K562 (cell line): ENCODE measurements around the gene TPSG1. TPM values are rescaled to one million over a fixed set of nuclear protein-coding genes. Genes with fewer than 3 reads are reported as not detected.

ENCODE experiments used
- ADNP ChIP-seq: fragments of 200-800 bp; sonication (Bioruptor generic); IDR thresholded peaks from 2 replicates; pipeline ENCODE4 v1.6.1; 2016; ENCODE audit warnings: missing genetic modification characterization, missing compliant biosample characterization
- ARID1B ChIP-seq: fragments of 450-650 bp; IDR thresholded peaks from 2 replicates; pipeline ENCODE4 v1.6.1; 2016; ENCODE audit warnings: antibody characterized with exemption, mild to moderate bottlenecking, inconsistent platforms
- E2F8 ChIP-seq: fragments of 450-650 bp; IDR thresholded peaks from 2 replicates; pipeline ENCODE4 v1.7.1; 2018; ENCODE audit warnings: mild to moderate bottlenecking, low read depth; ENCODE audit not compliant: partially characterized antibody
- FOXA3 ChIP-seq, 2 experiments: fragments of 450-650 bp in 1 of 2; sonication (generic) in 1 of 2; formaldehyde crosslinking; IDR thresholded peaks in 1 of 2; conservative IDR thresholded peaks in 1 of 2; 2 replicates each; pipeline versions ENCODE4 v1.4.0 to v1.8.0; 2020 to 2022; ENCODE audit warnings: mild to moderate bottlenecking in 2 of 2, missing genetic modification reagents in 1 of 2
- MAFG ChIP-seq: fragments of 450-650 bp; conservative IDR thresholded peaks from 2 replicates; pipeline ENCODE4 v1.6.1; 2016; ENCODE audit warnings: missing genetic modification characterization, missing compliant biosample characterization
- PHF20 ChIP-seq: fragments of 450-650 bp; IDR thresholded peaks from 2 replicates; pipeline ENCODE4 v1.6.1; 2018; ENCODE audit not compliant: partially characterized antibody
- PREB ChIP-seq: sonication (generic); formaldehyde crosslinking; IDR thresholded peaks from 2 replicates; pipeline ENCODE4 v1.8.1; 2023; ENCODE audit warnings: mild to moderate bottlenecking, missing genetic modification reagents
- RAD51 ChIP-seq: fragments of 450-650 bp; IDR thresholded peaks from 2 replicates; pipeline ENCODE4 v1.7.1; 2016; ENCODE audit warnings: low read depth, mild to moderate bottlenecking, borderline replicate concordance
- TRIM24 ChIP-seq, 2 experiments: fragments of 450-650 bp; IDR thresholded peaks; 2 replicates each; pipeline ENCODE4 v1.6.1; 2016
- ZBED1 ChIP-seq: IDR thresholded peaks from 2 replicates; pipeline ENCODE4 v1.6.1; 2014
- ZNF589 ChIP-seq: fragments of 200-800 bp; sonication (Bioruptor generic); IDR thresholded peaks from 2 replicates; pipeline ENCODE4 v1.6.1; 2016; ENCODE audit warnings: low read depth, missing genetic modification characterization, missing compliant biosample characterization
- polyA plus RNA-seq, 8 experiments: library from polyadenylated mRNA; depleted of rRNA in 4 of 8; stranded (reverse) in 5 of 8; unstranded in 3 of 8; fragments of >200 nt; fragmentation: Nextera tagmentation in 2 of 8; fragmentation: Illumina TruSeq in 1 of 8; extraction: Ambion mirVana in 2 of 8; extraction: Trizol in 1 of 8; gene quantifications; 2 replicates each; pipeline versions ENCODE4 v1.2.1 to v1.2.3, GENCODE V29; 2011 to 2014; ENCODE audit warnings: inconsistent platforms in 1 of 8, missing spikeins in 1 of 8
- total RNA-seq, 7 experiments: library from RNA; depleted of rRNA in 6 of 7; stranded (reverse); fragments of >200 nt in 6 of 7; fragmentation: Illumina TruSeq in 2 of 7; extraction: Trizol in 2 of 7; gene quantifications; 2 replicates each; pipeline versions ENCODE4 v1.2.1 to v1.2.3, GENCODE V29; 2011 to 2021; ENCODE audit warnings: low replicate concordance in 1 of 7
- TF ChIP-seq, protein P1 (sequence below): fragments of 250-450 bp; sonication (Bioruptor Pico); IDR thresholded peaks from 2 replicates; pipeline ENCODE4 v1.5.0; 2021; ENCODE audit warnings: mild to moderate bottlenecking, borderline replicate concordance
- TF ChIP-seq, protein P2 (sequence below): sonication (generic); formaldehyde crosslinking; IDR thresholded peaks from 2 replicates; pipeline ENCODE4 v1.8.0; 2022; ENCODE audit warnings: mild to moderate bottlenecking, missing genetic modification reagents
- TF ChIP-seq, protein P3 (sequence below): IDR thresholded peaks from 2 replicates; pipeline ENCODE4 v1.6.1; 2014; ENCODE audit warnings: antibody characterized with exemption
- TF ChIP-seq, protein P4 (sequence below): fragments of 250-450 bp; sonication (Bioruptor Pico); IDR thresholded peaks from 2 replicates; pipeline ENCODE4 v1.4.0; 2020; ENCODE audit warnings: mild to moderate bottlenecking, moderate library complexity

Gene TPSG1
- total and polyA plus RNA-seq, 9 of the 15 experiments (the other 6 are each of a cell fraction or from before 2014, with no cell fraction given), result not detected

DNA sequence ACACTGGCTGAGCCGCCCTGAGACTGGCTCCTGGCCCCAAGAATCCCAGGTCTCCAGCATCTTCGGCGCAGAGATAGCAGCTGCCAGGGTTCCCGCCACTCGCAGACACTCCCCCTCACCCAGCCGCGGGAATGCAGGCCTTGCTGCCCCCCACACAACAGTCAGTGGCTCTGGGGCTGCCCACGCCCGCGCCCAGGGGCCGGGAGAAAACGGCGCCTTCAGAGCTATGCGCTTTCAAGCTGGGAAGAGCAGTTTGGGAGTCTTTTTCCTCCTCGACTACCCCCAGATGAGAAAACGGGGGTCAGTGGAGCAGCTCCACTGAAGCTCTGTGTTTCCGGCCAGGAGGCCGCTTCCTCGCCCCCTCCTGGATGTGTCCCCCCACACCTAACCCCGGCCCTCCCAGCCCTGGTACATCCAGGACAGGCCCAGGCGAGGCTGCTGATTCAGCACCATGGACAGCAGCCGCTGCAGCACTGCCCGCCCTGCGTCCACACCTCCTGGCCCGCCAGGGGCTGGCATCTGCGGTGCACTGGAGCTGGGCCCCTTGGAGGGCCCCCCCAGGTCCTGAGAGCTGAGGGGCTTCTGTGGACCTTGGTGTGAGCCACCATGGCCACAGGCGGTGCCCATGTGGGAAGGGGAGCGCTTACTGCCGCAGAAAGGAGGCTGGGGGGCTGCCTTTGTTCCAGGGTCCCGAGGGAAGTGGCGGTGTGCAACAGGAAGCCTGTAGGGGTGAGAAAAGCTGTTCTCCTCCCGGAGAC is 36.5 kb downstream of the TPSG1 start (continued):
- TF ChIP-seq FOXA3 (CRISPR knock-in tag; conservative IDR thresholded peaks at IDR 0.05 in 1 of 2, IDR thresholded peaks at IDR 0.05 in 1 of 2), result no peak
- TF ChIP-seq, protein P1, sequence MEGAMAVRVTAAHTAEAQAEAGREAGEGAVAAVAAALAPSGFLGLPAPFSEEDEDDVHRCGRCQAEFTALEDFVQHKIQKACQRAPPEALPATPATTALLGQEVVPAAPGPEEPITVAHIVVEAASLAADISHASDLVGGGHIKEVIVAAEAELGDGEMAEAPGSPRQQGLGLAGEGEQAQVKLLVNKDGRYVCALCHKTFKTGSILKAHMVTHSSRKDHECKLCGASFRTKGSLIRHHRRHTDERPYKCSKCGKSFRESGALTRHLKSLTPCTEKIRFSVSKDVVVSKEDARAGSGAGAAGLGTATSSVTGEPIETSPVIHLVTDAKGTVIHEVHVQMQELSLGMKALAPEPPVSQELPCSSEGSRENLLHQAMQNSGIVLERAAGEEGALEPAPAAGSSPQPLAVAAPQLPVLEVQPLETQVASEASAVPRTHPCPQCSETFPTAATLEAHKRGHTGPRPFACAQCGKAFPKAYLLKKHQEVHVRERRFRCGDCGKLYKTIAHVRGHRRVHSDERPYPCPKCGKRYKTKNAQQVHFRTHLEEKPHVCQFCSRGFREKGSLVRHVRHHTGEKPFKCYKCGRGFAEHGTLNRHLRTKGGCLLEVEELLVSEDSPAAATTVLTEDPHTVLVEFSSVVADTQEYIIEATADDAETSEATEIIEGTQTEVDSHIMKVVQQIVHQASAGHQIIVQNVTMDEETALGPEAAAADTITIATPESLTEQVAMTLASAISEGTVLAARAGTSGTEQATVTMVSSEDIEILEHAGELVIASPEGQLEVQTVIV (CRISPR knock-in tag), result no peak
- TF ChIP-seq, protein P2, sequence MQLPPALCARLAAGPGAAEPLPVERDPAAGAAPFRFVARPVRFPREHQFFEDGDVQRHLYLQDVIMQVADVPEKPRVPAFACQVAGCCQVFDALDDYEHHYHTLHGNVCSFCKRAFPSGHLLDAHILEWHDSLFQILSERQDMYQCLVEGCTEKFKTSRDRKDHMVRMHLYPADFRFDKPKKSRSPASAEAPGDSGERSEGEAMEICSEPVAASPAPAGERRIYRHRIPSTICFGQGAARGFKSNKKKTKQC, result peak; percentile 98
- TF ChIP-seq TRIM24 (IDR thresholded peaks at IDR 0.05), result no peak
- TF ChIP-seq ARID1B, result no peak
- TF ChIP-seq, protein P3, sequence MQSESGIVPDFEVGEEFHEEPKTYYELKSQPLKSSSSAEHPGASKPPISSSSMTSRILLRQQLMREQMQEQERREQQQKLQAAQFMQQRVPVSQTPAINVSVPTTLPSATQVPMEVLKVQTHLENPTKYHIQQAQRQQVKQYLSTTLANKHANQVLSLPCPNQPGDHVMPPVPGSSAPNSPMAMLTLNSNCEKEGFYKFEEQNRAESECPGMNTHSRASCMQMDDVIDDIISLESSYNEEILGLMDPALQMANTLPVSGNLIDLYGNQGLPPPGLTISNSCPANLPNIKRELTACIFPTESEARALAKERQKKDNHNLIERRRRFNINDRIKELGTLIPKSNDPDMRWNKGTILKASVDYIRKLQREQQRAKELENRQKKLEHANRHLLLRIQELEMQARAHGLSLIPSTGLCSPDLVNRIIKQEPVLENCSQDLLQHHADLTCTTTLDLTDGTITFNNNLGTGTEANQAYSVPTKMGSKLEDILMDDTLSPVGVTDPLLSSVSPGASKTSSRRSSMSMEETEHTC, result no peak
- TF ChIP-seq, protein P4, sequence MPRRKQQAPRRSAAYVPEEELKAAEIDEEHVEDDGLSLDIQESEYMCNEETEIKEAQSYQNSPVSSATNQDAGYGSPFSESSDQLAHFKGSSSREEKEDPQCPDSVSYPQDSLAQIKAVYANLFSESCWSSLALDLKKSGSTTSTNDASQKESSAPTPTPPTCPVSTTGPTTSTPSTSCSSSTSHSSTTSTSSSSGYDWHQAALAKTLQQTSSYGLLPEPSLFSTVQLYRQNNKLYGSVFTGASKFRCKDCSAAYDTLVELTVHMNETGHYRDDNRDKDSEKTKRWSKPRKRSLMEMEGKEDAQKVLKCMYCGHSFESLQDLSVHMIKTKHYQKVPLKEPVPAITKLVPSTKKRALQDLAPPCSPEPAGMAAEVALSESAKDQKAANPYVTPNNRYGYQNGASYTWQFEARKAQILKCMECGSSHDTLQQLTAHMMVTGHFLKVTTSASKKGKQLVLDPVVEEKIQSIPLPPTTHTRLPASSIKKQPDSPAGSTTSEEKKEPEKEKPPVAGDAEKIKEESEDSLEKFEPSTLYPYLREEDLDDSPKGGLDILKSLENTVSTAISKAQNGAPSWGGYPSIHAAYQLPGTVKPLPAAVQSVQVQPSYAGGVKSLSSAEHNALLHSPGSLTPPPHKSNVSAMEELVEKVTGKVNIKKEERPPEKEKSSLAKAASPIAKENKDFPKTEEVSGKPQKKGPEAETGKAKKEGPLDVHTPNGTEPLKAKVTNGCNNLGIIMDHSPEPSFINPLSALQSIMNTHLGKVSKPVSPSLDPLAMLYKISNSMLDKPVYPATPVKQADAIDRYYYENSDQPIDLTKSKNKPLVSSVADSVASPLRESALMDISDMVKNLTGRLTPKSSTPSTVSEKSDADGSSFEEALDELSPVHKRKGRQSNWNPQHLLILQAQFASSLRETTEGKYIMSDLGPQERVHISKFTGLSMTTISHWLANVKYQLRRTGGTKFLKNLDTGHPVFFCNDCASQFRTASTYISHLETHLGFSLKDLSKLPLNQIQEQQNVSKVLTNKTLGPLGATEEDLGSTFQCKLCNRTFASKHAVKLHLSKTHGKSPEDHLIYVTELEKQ, result no peak
- TF ChIP-seq ZBED1, result no peak
- no peak for TF ChIP-seq PREB (CRISPR knock-in tag)
- no peak for TF ChIP-seq E2F8
- peak; percentile 47; the same call in 1 of the 2 replicates for TF ChIP-seq MAFG (tag)
- TF ChIP-seq ADNP (tag), result no peak
- TF ChIP-seq ZNF589, result no peak
- no peak for TF ChIP-seq PHF20
- no peak for TF ChIP-seq RAD51
